ENCODE results near the gene RBM8A.

- no peak for TF ChIP-seq CTCF (IDR thresholded peaks at IDR 0.05; ENCODE audit: low read depth, low read length)
- TF ChIP-seq POLR2A (IDR thresholded peaks at IDR 0.05; ENCODE audit: extremely low read depth, insufficient read length) = no peak
Observed at GRCh38 chr1:145917595-145917994, 9.7 kb downstream of the RBM8A start.

Data from NB4 (cell line).